ENCODE measurements around the gene CNIH1. TPM values are rescaled to one million over a fixed set of nuclear protein-coding genes. Genes with fewer than 3 reads are reported as not detected.
"Not testable (repeated sequence)": the region's sequence is repeated elsewhere in the genome, so short reads cannot be mapped to it uniquely, and the experiment has no call there.

CNIH1 gene
- total RNA-seq, 4 donors from 2014 or later = 40.8 to 184 (median 152) TPM

- WGBS, 2 donors (ENCODE audit: low coverage in 1 of 2) = 50 to 53% methylated on average over 7 of the region's 7 CpGs
Observed at GRCh38 chr14:54440037-54440436, 1.1 kb downstream of the CNIH1 start.

GRCh38 chr14:54438703-54439102 is 2.5 kb downstream of the CNIH1 start:
- no peak for DNase-seq
- intact Hi-C loops (cut with DNase I; ENCODE audit: low total_unique reads) (no loop called here), in situ Hi-C loops (cut with MboI; ENCODE audit: low pct_ligation_motif_present in 1 of 4, low pct_unique_long_range_greater_than_20kb in 1 of 4, low sequenced_read_pairs in 3 of 4) (no loop called here)
- Histone ChIP-seq H3K36me3 (no peaks in the 10 kb centered on the region), H3K27me3 (no peaks in the 10 kb centered on the region), H3K4me3 (no peak overlapping the region), H3K9me3 (no peaks in the 10 kb centered on the region), H3K27ac (no peak overlapping the region), H3K4me1 (peaks cover 7 to 35% (median 23%) of the 10 kb centered on the region in 4 donors)
- WGBS, 2 donors (ENCODE audit: low coverage in 1 of 2) = 82 to 87% methylated on average over 4 of the region's 4 CpGs
- TF ChIP-seq POLR2A (IDR thresholded peaks at IDR 0.05) (no peak), EP300 (IDR thresholded peaks at IDR 0.05; ENCODE audit: low read depth) (no peak), POLR2AphosphoS5 (IDR thresholded peaks at IDR 0.05) (no peak), CTCF (IDR thresholded peaks at IDR 0.05) (no peak)

More at GRCh38 chr14:54440037-54440436, 1.1 kb downstream of the CNIH1 start:
- Histone ChIP-seq H3K4me3 (peak overlapping the region in 3 of 4 donors; percentile 64 to 86 (median 81)), H3K27me3 (no peaks in the 10 kb centered on the region), H3K27ac (peak overlapping the region; percentile 94 to 97 (median 96)), H3K4me1 (peaks cover 7 to 35% (median 23%) of the 10 kb centered on the region in 4 donors), H3K36me3 (no peaks in the 10 kb centered on the region), H3K9me3 (no peaks in the 10 kb centered on the region)
- intact Hi-C loops (cut with DNase I; ENCODE audit: low total_unique reads) (no loop called here), in situ Hi-C loops (cut with MboI; ENCODE audit: low pct_ligation_motif_present in 1 of 4, low pct_unique_long_range_greater_than_20kb in 1 of 4, low sequenced_read_pairs in 3 of 4) (no loop called here)
- TF ChIP-seq POLR2AphosphoS5 (IDR thresholded peaks at IDR 0.05) (no peak), POLR2A (IDR thresholded peaks at IDR 0.05) (no peak), CTCF (IDR thresholded peaks at IDR 0.05) (no peak), EP300 (IDR thresholded peaks at IDR 0.05; ENCODE audit: low read depth) (no peak)
- DNase-seq = no peak

- 80 to 98% methylated on average over 2 to 4 of the region's 4 CpGs for WGBS, 2 donors (ENCODE audit: low coverage in 1 of 2)
- H3K27me3 ChIP-seq = not testable (repeated sequence)
Observed at GRCh38 chr14:54437954-54438353, 3.2 kb downstream of the CNIH1 start.

GRCh38 chr14:54435500-54435981 is 5.6 kb downstream of the CNIH1 start:
- intact Hi-C loops (cut with DNase I; ENCODE audit: low total_unique reads) (no loop called here), in situ Hi-C loops (cut with MboI; ENCODE audit: low pct_ligation_motif_present in 1 of 4, low pct_unique_long_range_greater_than_20kb in 1 of 4, low sequenced_read_pairs in 3 of 4) (no loop called here)
- DNase-seq = no peak
- 62 to 82% methylated on average over 3 to 4 of the region's 4 CpGs for WGBS, 2 donors (ENCODE audit: low coverage in 1 of 2)
- H3K27me3 ChIP-seq = no peaks in the 10 kb centered on the region
- TF ChIP-seq POLR2A (IDR thresholded peaks at IDR 0.05) (no peak), POLR2AphosphoS5 (IDR thresholded peaks at IDR 0.05) (no peak), CTCF (IDR thresholded peaks at IDR 0.05) (no peak), EP300 (IDR thresholded peaks at IDR 0.05; ENCODE audit: low read depth) (no peak)
- H3K4me1 ChIP-seq = peaks cover 7 to 29% (median 18%) of the 10 kb centered on the region in 4 donors
- no peaks in the 10 kb centered on the region for H3K9me3 ChIP-seq
- peaks cover 0 to 5% (median 0%) of the 10 kb centered on the region in 4 donors for H3K36me3 ChIP-seq
- no peak overlapping the region for H3K27ac ChIP-seq
- H3K4me3 ChIP-seq = no peak overlapping the region

More at GRCh38 chr14:54437954-54438353, 3.2 kb downstream of the CNIH1 start:
- H3K27ac ChIP-seq; intact Hi-C loops (cut with DNase I; ENCODE audit: low total_unique reads); DNase-seq; H3K9me3 ChIP-seq; H3K4me3 ChIP-seq; in situ Hi-C loops (cut with MboI; ENCODE audit: low pct_ligation_motif_present in 1 of 4, low pct_unique_long_range_greater_than_20kb in 1 of 4, low sequenced_read_pairs in 3 of 4); H3K36me3 ChIP-seq: not testable (repeated sequence)
- peaks cover 7 to 35% (median 23%) of the 10 kb centered on the region in 4 donors for H3K4me1 ChIP-seq

GRCh38 chr14:54428527-54428926 is 12.6 kb downstream of the CNIH1 start:
- H3K27ac ChIP-seq = no peak overlapping the region
- no peak for DNase-seq
- H3K27me3 ChIP-seq = no peaks in the 10 kb centered on the region
- intact Hi-C loops (cut with DNase I; ENCODE audit: low total_unique reads) = no loop called here
- H3K36me3 ChIP-seq = peaks cover 0 to 34% (median 11%) of the 10 kb centered on the region in 4 donors
- in situ Hi-C loops (cut with MboI; ENCODE audit: low pct_ligation_motif_present in 1 of 4, low pct_unique_long_range_greater_than_20kb in 1 of 4, low sequenced_read_pairs in 3 of 4) = no loop called here
- H3K4me1 ChIP-seq = peaks cover 0 to 15% (median 5%) of the 10 kb centered on the region in 4 donors
- TF ChIP-seq POLR2A (IDR thresholded peaks at IDR 0.05) = no peak
- 84 to 86% methylated on average over 2 of the region's 2 CpGs for WGBS, 2 donors (ENCODE audit: low coverage in 1 of 2)
- no peaks in the 10 kb centered on the region for H3K9me3 ChIP-seq
- no peak overlapping the region for H3K4me3 ChIP-seq

Data from transverse colon (tissue), 4 donors.